Fibroblast of lung (primary cell): ENCODE data around the gene GTF2F2. TPM values are rescaled to one million over a fixed set of nuclear protein-coding genes. Genes with fewer than 3 reads are reported as not detected.

ENCODE experiments used
- DNase-seq, 2 donors: peaks; one replicate each; pipeline versions ENCODE4 v3.0.0 to v3.0.0-alpha.2; 2010; ENCODE audit warnings: low read depth in 2 of 2
- H2AFZ ChIP-seq: 2 replicates; pipeline ENCODE4 v1.5.1; 2012; ENCODE audit warnings: low read length, control low read depth, inconsistent platforms
- H3K27ac ChIP-seq: 2 replicates; pipeline ENCODE4 v1.5.1; 2011; ENCODE audit warnings: low read length, control low read depth; ENCODE audit not compliant: insufficient read depth
- H3K27me3 ChIP-seq: 2 replicates; pipeline ENCODE4 v1.5.1; 2011; ENCODE audit warnings: mild to moderate bottlenecking, low read length; ENCODE audit not compliant: control insufficient read depth, insufficient read depth
- H3K36me3 ChIP-seq: 2 replicates; pipeline ENCODE4 v1.5.1; 2011; ENCODE audit warnings: low read length; ENCODE audit not compliant: control insufficient read depth, insufficient read depth
- H3K4me1 ChIP-seq: 2 replicates; pipeline ENCODE4 v1.5.1; 2011; ENCODE audit warnings: low read length; ENCODE audit not compliant: control insufficient read depth, insufficient read depth; ENCODE audit errors: extremely low read depth
- H3K4me2 ChIP-seq: 2 replicates; pipeline ENCODE4 v1.5.1; 2011; ENCODE audit warnings: low read length, control low read depth; ENCODE audit not compliant: insufficient read depth; ENCODE audit errors: extremely low read depth
- H3K4me3 ChIP-seq, 4 experiments: fragments of 200-600 bp in 1 of 4; sonication (generic) in 1 of 4; replicated peaks in 1 of 4; 2 replicates each; pipeline ENCODE4 v1.5.1; 2011 to 2016; ENCODE audit warnings: low read length in 4 of 4, low read depth in 3 of 4, mild to moderate bottlenecking in 3 of 4, control low read depth in 2 of 4, inconsistent platforms in 1 of 4, mixed read lengths in 1 of 4; ENCODE audit not compliant: insufficient read depth in 1 of 4; ENCODE audit errors: control extremely low read depth in 1 of 4
- H3K79me2 ChIP-seq: 2 replicates; pipeline ENCODE4 v1.5.1; 2012; ENCODE audit warnings: mild to moderate bottlenecking, low read length, inconsistent platforms; ENCODE audit not compliant: control insufficient read depth, insufficient read depth
- H3K9ac ChIP-seq: 2 replicates; pipeline ENCODE4 v1.5.1; 2011; ENCODE audit warnings: mild to moderate bottlenecking, low read length, control low read depth; ENCODE audit not compliant: insufficient read depth
- H3K9me3 ChIP-seq: 2 replicates; pipeline ENCODE4 v1.5.1; 2012; ENCODE audit warnings: low read depth, low read length; ENCODE audit not compliant: control insufficient read depth, insufficient read depth
- H4K20me1 ChIP-seq: 2 replicates; pipeline ENCODE4 v1.5.1; 2011; ENCODE audit warnings: low read length; ENCODE audit not compliant: control insufficient read depth, insufficient read depth; ENCODE audit errors: extremely low read depth
- EZH2 ChIP-seq: IDR thresholded peaks from 2 replicates; pipeline ENCODE4 v1.5.1; 2012; ENCODE audit warnings: low read length, control low read depth, mild to moderate bottlenecking; ENCODE audit errors: missing control alignments
- polyA plus RNA-seq, 2 donors: library from polyadenylated mRNA; depleted of rRNA in 1 of 2; stranded (reverse) in 1 of 2; unstranded in 1 of 2; fragments of >200 nt; gene quantifications; 2 replicates each; pipeline ENCODE4 v1.2.1, GENCODE V29; 2011 to 2012; ENCODE audit warnings: missing spikeins in 1 of 2
- total RNA-seq: library from RNA; depleted of rRNA; stranded (reverse); fragments of >200 nt; gene quantifications from 2 replicates; pipeline ENCODE4 v1.2.1, GENCODE V29; 2014
- TF ChIP-seq, protein P1 (sequence below), 2 donors: IDR thresholded peaks in 1 of 2; conservative IDR thresholded peaks in 1 of 2; 1 replicate in 1 of 2; 2 replicates in 1 of 2; pipeline ENCODE4 v1.5.1; 2011 to 2012; ENCODE audit warnings: low read length in 2 of 2, control low read depth in 1 of 2, inconsistent platforms in 1 of 2, low read depth in 1 of 2, mild to moderate bottlenecking in 1 of 2

The GTF2F2 gene
- total and polyA plus RNA-seq, 2 donors (not counting 1 experiment from before 2014, with no cell fraction given), result 23.4 to 31.7 TPM

DNA sequence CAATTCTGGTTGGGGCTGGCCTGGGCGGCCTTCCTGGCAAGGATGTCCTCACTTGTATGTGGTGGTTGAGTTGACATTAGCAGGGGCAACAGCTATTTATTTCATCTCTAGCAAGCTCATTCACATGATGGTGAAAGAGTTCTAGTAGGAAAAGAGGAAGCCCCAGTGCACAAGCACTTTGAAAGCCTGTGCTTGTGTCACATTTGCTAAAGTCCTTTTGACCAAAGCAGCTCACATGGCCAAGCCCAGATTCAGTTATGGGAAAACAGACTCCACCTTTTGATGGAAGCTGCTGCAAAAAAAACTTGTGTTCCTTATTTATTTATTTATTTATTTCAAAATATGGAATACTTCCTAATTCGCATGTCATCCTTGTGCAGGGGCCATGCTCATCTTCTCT, 17.2 kb downstream of the GTF2F2 start:
- peaks cover 2% of the 10 kb centered on the region for H3K4me1 ChIP-seq
- DNase-seq, result no peak
- H3K9me3 ChIP-seq, result no peaks in the 10 kb centered on the region
- H3K36me3 ChIP-seq, result peaks cover 1% of the 10 kb centered on the region
- no peaks in the 10 kb centered on the region for H4K20me1 ChIP-seq
- no peak overlapping the region for H3K4me3 ChIP-seq
- peaks cover 12% of the 10 kb centered on the region for H3K79me2 ChIP-seq
- H3K27me3 ChIP-seq, result no peaks in the 10 kb centered on the region
- TF ChIP-seq, protein P1, sequence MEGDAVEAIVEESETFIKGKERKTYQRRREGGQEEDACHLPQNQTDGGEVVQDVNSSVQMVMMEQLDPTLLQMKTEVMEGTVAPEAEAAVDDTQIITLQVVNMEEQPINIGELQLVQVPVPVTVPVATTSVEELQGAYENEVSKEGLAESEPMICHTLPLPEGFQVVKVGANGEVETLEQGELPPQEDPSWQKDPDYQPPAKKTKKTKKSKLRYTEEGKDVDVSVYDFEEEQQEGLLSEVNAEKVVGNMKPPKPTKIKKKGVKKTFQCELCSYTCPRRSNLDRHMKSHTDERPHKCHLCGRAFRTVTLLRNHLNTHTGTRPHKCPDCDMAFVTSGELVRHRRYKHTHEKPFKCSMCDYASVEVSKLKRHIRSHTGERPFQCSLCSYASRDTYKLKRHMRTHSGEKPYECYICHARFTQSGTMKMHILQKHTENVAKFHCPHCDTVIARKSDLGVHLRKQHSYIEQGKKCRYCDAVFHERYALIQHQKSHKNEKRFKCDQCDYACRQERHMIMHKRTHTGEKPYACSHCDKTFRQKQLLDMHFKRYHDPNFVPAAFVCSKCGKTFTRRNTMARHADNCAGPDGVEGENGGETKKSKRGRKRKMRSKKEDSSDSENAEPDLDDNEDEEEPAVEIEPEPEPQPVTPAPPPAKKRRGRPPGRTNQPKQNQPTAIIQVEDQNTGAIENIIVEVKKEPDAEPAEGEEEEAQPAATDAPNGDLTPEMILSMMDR (conservative IDR thresholded peaks at IDR 0.05 in 1 of 2, IDR thresholded peaks at IDR 0.05 in 1 of 2; ENCODE audit: low read depth in 1 of 2, low read length in 2 of 2), result no peak
- no peak for TF ChIP-seq EZH2
- no peak overlapping the region for H3K4me2 ChIP-seq
- no peak overlapping the region for H3K27ac ChIP-seq
- no peak overlapping the region for H2AFZ ChIP-seq
- H3K9ac ChIP-seq, result no peak overlapping the region

DNA sequence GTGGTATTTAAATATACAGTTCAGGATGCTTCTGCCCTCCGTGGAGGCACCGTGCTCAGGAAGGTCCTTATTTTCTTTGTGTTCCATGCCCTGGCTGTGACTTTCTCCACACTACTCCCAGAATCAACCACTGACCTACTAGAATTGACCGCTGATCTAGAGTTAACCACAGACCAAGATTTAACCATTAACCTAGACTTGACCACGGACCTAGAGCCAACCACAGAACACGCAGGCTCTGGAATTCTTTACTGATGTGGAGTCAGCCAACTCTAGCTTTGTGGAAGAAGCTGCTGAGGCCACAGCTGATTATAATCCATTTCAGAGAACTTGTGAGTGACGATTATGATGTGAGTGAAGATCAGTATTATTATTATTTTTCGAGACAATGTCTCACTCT, 18.0 kb downstream of the GTF2F2 start:
- H3K27ac ChIP-seq, result no peak overlapping the region
- no peak overlapping the region for H3K9ac ChIP-seq
- H3K4me2 ChIP-seq, result no peak overlapping the region
- H3K4me1 ChIP-seq, result peaks cover 2% of the 10 kb centered on the region
- no peak overlapping the region for H3K4me3 ChIP-seq
- TF ChIP-seq EZH2, result no peak
- TF ChIP-seq, protein P1 (conservative IDR thresholded peaks at IDR 0.05 in 1 of 2, IDR thresholded peaks at IDR 0.05 in 1 of 2; ENCODE audit: low read depth in 1 of 2, low read length in 2 of 2), result no peak
- H3K27me3 ChIP-seq, result no peaks in the 10 kb centered on the region
- peak in 1 of 2 donors; percentile 48 for DNase-seq
- H2AFZ ChIP-seq, result no peak overlapping the region
- peaks cover 1% of the 10 kb centered on the region for H3K36me3 ChIP-seq
- H4K20me1 ChIP-seq, result no peaks in the 10 kb centered on the region
- H3K9me3 ChIP-seq, result no peaks in the 10 kb centered on the region
- H3K79me2 ChIP-seq, result peaks cover 11% of the 10 kb centered on the region

DNA sequence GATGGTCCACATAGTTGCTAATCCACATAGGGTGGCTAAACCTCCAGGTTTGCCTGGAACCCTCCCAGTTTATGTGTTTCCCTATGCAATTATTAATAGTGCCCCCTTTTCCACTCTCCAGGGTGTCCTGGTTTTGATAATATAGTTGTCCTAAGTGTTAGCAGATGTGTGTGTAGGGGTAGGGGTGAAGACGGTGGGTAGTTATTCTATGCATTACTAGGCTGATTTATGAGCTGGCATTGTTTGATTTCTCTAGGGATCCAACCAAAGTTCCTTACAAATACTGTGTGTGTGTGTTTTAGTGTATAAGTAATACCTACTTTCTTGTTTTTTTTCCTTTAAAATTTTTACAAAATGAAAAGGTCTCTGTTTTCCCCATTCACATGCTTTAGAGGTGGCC, 21.1 kb downstream of the GTF2F2 start:
- Histone ChIP-seq H3K9me3 (no peaks in the 10 kb centered on the region), H3K9ac (no peak overlapping the region), H3K4me1 (peaks cover 4% of the 10 kb centered on the region), H3K27me3 (no peaks in the 10 kb centered on the region), H2AFZ (no peak overlapping the region), H3K4me3 (no peak overlapping the region), H4K20me1 (no peaks in the 10 kb centered on the region), H3K79me2 (peaks cover 10% of the 10 kb centered on the region), H3K27ac (no peak overlapping the region), H3K4me2 (no peak overlapping the region), H3K36me3 (peaks cover 1% of the 10 kb centered on the region)
- TF ChIP-seq, protein P1 (conservative IDR thresholded peaks at IDR 0.05 in 1 of 2, IDR thresholded peaks at IDR 0.05 in 1 of 2; ENCODE audit: low read depth in 1 of 2, low read length in 2 of 2), result no peak
- no peak for TF ChIP-seq EZH2
- no peak for DNase-seq
